Endothelial cell of coronary artery (primary cell): ENCODE results near the gene LIMK1. TPM values are rescaled to one million over a fixed set of nuclear protein-coding genes. Genes with fewer than 3 reads are reported as not detected.

ENCODE experiments used
- total RNA-seq: library from RNA; depleted of rRNA; stranded (reverse); fragments of >200 nt; gene quantifications from 2 replicates; pipeline ENCODE4 v1.2.3, GENCODE V29; 2014

The LIMK1 gene
- total RNA-seq: 22.7 and 25.6 TPM in 2 replicates

GRCh38 chr7:74083117-74083876 lies at the start of gene LIMK1:
Gene LIMK1 (plus strand): TSS chr7:74083804. CDS start chr7:74083991, 187 bp downstream.

Other genes with a start within 250 kb of the LIMK1 start
- gene METTL27, start 241.3 kb upstream of the LIMK1 start, total RNA-seq: 0.09 and 2.5 TPM in 2 replicates
- gene TMEM270, start 222.6 kb upstream of the LIMK1 start, total RNA-seq: not detected in 2 replicates
- 0.09 and 1.6 TPM in 2 replicates for gene ELN, start 55.6 kb upstream of the LIMK1 start, total RNA-seq
- gene EIF4H, start 90.6 kb downstream of the LIMK1 start, total RNA-seq: 398 and 405 TPM in 2 replicates
- gene LAT2, start 126.2 kb downstream of the LIMK1 start, total RNA-seq: 0.27 and 0.47 TPM in 2 replicates
- gene RFC2, start 170.6 kb downstream of the LIMK1 start, total RNA-seq: 16.2 and 31.4 TPM in 2 replicates
- 26.2 and 33.1 TPM in 2 replicates for gene CLIP2, start 205.6 kb downstream of the LIMK1 start, total RNA-seq